ENCODE measurements around the gene ZNF28. TPM values are rescaled to one million over a fixed set of nuclear protein-coding genes. Genes with fewer than 3 reads are reported as not detected.
"Not testable (repeated sequence)": the region's sequence is repeated elsewhere in the genome, so short reads cannot be mapped to it uniquely, and the experiment has no call there.

The ZNF28 gene
- total and polyA plus RNA-seq, 10 of the 15 experiments (the other 5 are each of a cell fraction or from before 2014, with no cell fraction given) = 5.9 to 31.1 (median 15.3) TPM

GRCh38 chr19:52785506-52785905 is 35.9 kb downstream of the ZNF28 start (continued):
- TF ChIP-seq REST (IDR thresholded peaks at IDR 0.05; ENCODE audit: low read depth, low read length) = no peak
- no peak for TF ChIP-seq ZNF207 (IDR thresholded peaks at IDR 0.05; ENCODE audit: borderline replicate concordance)
- no peak for TF ChIP-seq TCF7 (IDR thresholded peaks at IDR 0.05; ENCODE audit: borderline replicate concordance)
- TF ChIP-seq SMARCA5 (IDR thresholded peaks at IDR 0.05) = no peak
- no peak for TF ChIP-seq PAX8 (IDR thresholded peaks at IDR 0.05)
- TF ChIP-seq YY1 (IDR thresholded peaks at IDR 0.05; ENCODE audit: low read depth, low read length) = no peak

- not testable (repeated sequence) for H3K4me1 ChIP-seq (ENCODE audit: control insufficient read depth, insufficient read depth, low read length); ATAC-seq
Observed at GRCh38 chr19:52782864-52783263, 38.6 kb downstream of the ZNF28 start.

More at GRCh38 chr19:52782864-52783263, 38.6 kb downstream of the ZNF28 start:
- H3K27ac ChIP-seq (ENCODE audit: control insufficient read depth, insufficient read depth); H3K4me3 ChIP-seq; H4K20me1 ChIP-seq (ENCODE audit: control insufficient read depth, insufficient read depth); RAD21 ChIA-PET (ENCODE audit: unreplicated experiment); H3K4me2 ChIP-seq (ENCODE audit: control insufficient read depth, insufficient read depth); H3K9ac ChIP-seq (ENCODE audit: control insufficient read depth, insufficient read depth, low read length); H2AFZ ChIP-seq (ENCODE audit: control insufficient read depth, low read depth, low read length); POLR2A ChIA-PET; FAIRE-seq; BruUV-seq (replicated peaks); in situ Hi-C loops (cut with MboI); intact Hi-C loops (cut with micrococcal nuclease; ENCODE audit: unreplicated experiment); CTCF ChIA-PET; H3K27me3 ChIP-seq (replicated peaks in 1 of 2; ENCODE audit: control insufficient read depth in 2 of 2, insufficient read depth in 2 of 2, low read length in 1 of 2); H3K9me3 ChIP-seq (replicated peaks; ENCODE audit: control insufficient read depth, insufficient read depth, low read length); DNase-seq (ENCODE audit: low read depth, low spot score); H3K36me3 ChIP-seq (ENCODE audit: control insufficient read depth in 2 of 2, insufficient read depth in 2 of 2, low read length in 1 of 2); SMC1A ChIA-PET (ENCODE audit: uncharacterized antibody, unreplicated experiment): not testable (repeated sequence)
- WGBS (ENCODE audit: insufficient coverage, insufficient replicate concordance, low lambda C conversion rate, missing lambda C conversion rate) = 100% methylated on average over 2 of the region's 2 CpGs
- H3K79me2 ChIP-seq (ENCODE audit: control insufficient read depth, insufficient read depth, low read length) = peaks cover 12% of the 10 kb centered on the region
